Stimulated activated naive B cell treated with anti-CD40 and anti-IgM and Interleukin-4, amounts not matched to agents 10 μg/mL and 1 μg/mL and 100 μg/mL, for 72 hours (primary cell): ENCODE data around the gene SLTM.
"Not testable (repeated sequence)": the region's sequence is repeated elsewhere in the genome, so short reads cannot be mapped to it uniquely, and the experiment has no call there.

Experiments used
- ATAC-seq, 2 donors: fragments of 150-1000 bp; cut with Tn5 transposase; replicated peaks; 2 replicates each; pipeline ENCODE4 v1.10.0; 2021; ENCODE audit warnings: moderate library complexity in 1 of 2
- DNase-seq: peaks from one replicate; pipeline ENCODE4 v3.0.0; 2021
- H3K27ac Mint-ChIP-seq: one replicate; pipeline ENCODE4 v1.8.0; 2022; ENCODE audit warnings: mild to moderate bottlenecking, mixed read lengths
- H3K27me3 Mint-ChIP-seq, 2 donors: one replicate each; pipeline ENCODE4 v1.8.0; 2022; ENCODE audit warnings: mixed read lengths in 2 of 2
- H3K36me3 Mint-ChIP-seq, 2 donors: one replicate each; pipeline ENCODE4 v1.8.0; 2022; ENCODE audit warnings: mixed read lengths in 2 of 2, mild to moderate bottlenecking in 1 of 2
- H3K4me1 Mint-ChIP-seq, 2 donors: one replicate each; pipeline ENCODE4 v1.8.0; 2022; ENCODE audit warnings: mixed read lengths in 2 of 2, mild to moderate bottlenecking in 1 of 2
- H3K4me3 Mint-ChIP-seq, 2 donors: one replicate each; pipeline ENCODE4 v1.8.0; 2022; ENCODE audit warnings: mild to moderate bottlenecking in 2 of 2, mixed read lengths in 2 of 2, moderate library complexity in 1 of 2
- H3K9me3 Mint-ChIP-seq, 2 donors: one replicate each; pipeline ENCODE4 v1.8.0; 2022; ENCODE audit warnings: mixed read lengths in 2 of 2, mild to moderate bottlenecking in 1 of 2

SLTM gene

GRCh38 chr15:58917613-58918129 is 15.8 kb downstream of the SLTM start:
- DNase-seq = not testable (repeated sequence)

GRCh38 chr15:58916962-58917361 is 16.5 kb downstream of the SLTM start:
- no peak overlapping the region for H3K4me3 Mint-ChIP-seq
- ATAC-seq (no peak), DNase-seq (no peak)
- no peaks in the 10 kb centered on the region for H3K9me3 Mint-ChIP-seq
- peaks cover 9 to 12% of the 10 kb centered on the region in 2 donors for H3K4me1 Mint-ChIP-seq
- no peak overlapping the region for H3K27ac Mint-ChIP-seq
- H3K27me3 Mint-ChIP-seq = no peaks in the 10 kb centered on the region
- H3K36me3 Mint-ChIP-seq = peaks cover 13 to 27% of the 10 kb centered on the region in 2 donors

More at GRCh38 chr15:58917613-58918129, 15.8 kb downstream of the SLTM start:
- not testable (repeated sequence) for H3K27me3 Mint-ChIP-seq, ATAC-seq, H3K27ac Mint-ChIP-seq, H3K4me3 Mint-ChIP-seq, H3K9me3 Mint-ChIP-seq
- Mint-ChIP-seq H3K4me1 (peaks cover 9 to 12% of the 10 kb centered on the region in 2 donors), H3K36me3 (peaks cover 13 to 27% of the 10 kb centered on the region in 2 donors)

- Mint-ChIP-seq H3K4me1 (peaks cover 9 to 22% of the 10 kb centered on the region in 2 donors), H3K27ac (no peak overlapping the region), H3K36me3 (peaks cover 27 to 48% of the 10 kb centered on the region in 2 donors), H3K27me3 (no peaks in the 10 kb centered on the region), H3K9me3 (no peaks in the 10 kb centered on the region), H3K4me3 (no peak overlapping the region)
- DNase-seq = no peak
- ATAC-seq = peak; percentile 42 to 60
Observed at GRCh38 chr15:58910456-58910855, 23.0 kb downstream of the SLTM start.

- Mint-ChIP-seq H3K27me3 (no peaks in the 10 kb centered on the region), H3K4me1 (peaks cover 7 to 21% of the 10 kb centered on the region in 2 donors), H3K27ac (peak overlapping the region; percentile 59), H3K36me3 (peaks cover 27 to 47% of the 10 kb centered on the region in 2 donors), H3K9me3 (no peaks in the 10 kb centered on the region), H3K4me3 (no peak overlapping the region)
- DNase-seq = no peak
- no peak for ATAC-seq
Observed at GRCh38 chr15:58909616-58910015, 23.9 kb downstream of the SLTM start.

GRCh38 chr15:58908550-58909309 is 24.7 kb downstream of the SLTM start:
- Mint-ChIP-seq H3K27me3 (no peaks in the 10 kb centered on the region), H3K36me3 (peaks cover 22 to 42% of the 10 kb centered on the region in 2 donors), H3K4me1 (peaks cover 4 to 15% of the 10 kb centered on the region in 2 donors), H3K9me3 (no peaks in the 10 kb centered on the region), H3K4me3 (no peak overlapping the region), H3K27ac (no peak overlapping the region)
- ATAC-seq (no peak), DNase-seq (no peak)

GRCh38 chr15:58900631-58901030 is 32.8 kb downstream of the SLTM start:
- Mint-ChIP-seq H3K36me3 (peaks cover 11 to 22% of the 10 kb centered on the region in 2 donors), H3K4me3 (no peak overlapping the region), H3K9me3 (no peaks in the 10 kb centered on the region), H3K27me3 (no peaks in the 10 kb centered on the region), H3K27ac (no peak overlapping the region), H3K4me1 (peaks cover 0 to 3% of the 10 kb centered on the region in 2 donors)
- ATAC-seq (no peak), DNase-seq (no peak)

GRCh38 chr15:58898150-58898680 is 35.3 kb downstream of the SLTM start:
- H3K4me3 Mint-ChIP-seq = no peak overlapping the region
- no peak for ATAC-seq
- H3K4me1 Mint-ChIP-seq = peaks cover 0 to 3% of the 10 kb centered on the region in 2 donors
- H3K27ac Mint-ChIP-seq = no peak overlapping the region
- peaks cover 23 to 35% of the 10 kb centered on the region in 2 donors for H3K36me3 Mint-ChIP-seq
- no peak for DNase-seq
- no peaks in the 10 kb centered on the region for H3K27me3 Mint-ChIP-seq
- no peaks in the 10 kb centered on the region for H3K9me3 Mint-ChIP-seq

GRCh38 chr15:58889363-58889762 is 44.1 kb downstream of the SLTM start:
- H3K27me3 Mint-ChIP-seq = no peaks in the 10 kb centered on the region
- ATAC-seq = no peak
- peaks cover 48 to 69% of the 10 kb centered on the region in 2 donors for H3K36me3 Mint-ChIP-seq
- DNase-seq = no peak
- no peak overlapping the region for H3K4me3 Mint-ChIP-seq
- H3K9me3 Mint-ChIP-seq = no peaks in the 10 kb centered on the region
- H3K4me1 Mint-ChIP-seq = no peaks in the 10 kb centered on the region
- no peak overlapping the region for H3K27ac Mint-ChIP-seq

- DNase-seq (no peak), ATAC-seq (no peak)
- H3K36me3 Mint-ChIP-seq = peaks cover 55 to 73% of the 10 kb centered on the region in 2 donors
- no peak overlapping the region for H3K4me3 Mint-ChIP-seq
- peaks cover 0 to 2% of the 10 kb centered on the region in 2 donors for H3K4me1 Mint-ChIP-seq
- no peak overlapping the region for H3K27ac Mint-ChIP-seq
- no peaks in the 10 kb centered on the region for H3K27me3 Mint-ChIP-seq
- H3K9me3 Mint-ChIP-seq = no peaks in the 10 kb centered on the region
Observed at GRCh38 chr15:58886921-58887320, 46.6 kb downstream of the SLTM start.

- peaks cover 59 to 80% of the 10 kb centered on the region in 2 donors for H3K36me3 Mint-ChIP-seq
- not testable (repeated sequence) for H3K9me3 Mint-ChIP-seq, H3K4me1 Mint-ChIP-seq, DNase-seq, H3K27me3 Mint-ChIP-seq, H3K4me3 Mint-ChIP-seq, H3K27ac Mint-ChIP-seq, ATAC-seq
Observed at GRCh38 chr15:58883926-58884325, 49.6 kb downstream of the SLTM start.

GRCh38 chr15:58882243-58882642 is 51.2 kb downstream of the SLTM start:
- Mint-ChIP-seq H3K36me3 (peaks cover 56 to 73% of the 10 kb centered on the region in 2 donors), H3K27me3 (no peaks in the 10 kb centered on the region), H3K27ac (peak overlapping the region; percentile 72), H3K4me3 (no peak overlapping the region), H3K4me1 (peaks cover 0 to 2% of the 10 kb centered on the region in 2 donors), H3K9me3 (no peaks in the 10 kb centered on the region)
- ATAC-seq (no peak), DNase-seq (no peak)

GRCh38 chr15:58880320-58880719 is 53.2 kb downstream of the SLTM start:
- no peak for ATAC-seq
- no peak for DNase-seq
- Mint-ChIP-seq H3K27ac (no peak overlapping the region), H3K27me3 (no peaks in the 10 kb centered on the region), H3K4me3 (no peak overlapping the region), H3K9me3 (no peaks in the 10 kb centered on the region), H3K36me3 (peaks cover 51 to 74% of the 10 kb centered on the region in 2 donors), H3K4me1 (peaks cover 0 to 6% of the 10 kb centered on the region in 2 donors)

- Mint-ChIP-seq H3K27me3 (no peaks in the 10 kb centered on the region), H3K36me3 (peaks cover 38 to 66% of the 10 kb centered on the region in 2 donors), H3K9me3 (no peaks in the 10 kb centered on the region)
Observed at GRCh38 chr15:58877999-58878825, 55.3 kb downstream of the SLTM start.

More at GRCh38 chr15:58877999-58878825, 55.3 kb downstream of the SLTM start:
- peaks cover 0 to 7% of the 10 kb centered on the region in 2 donors for H3K4me1 Mint-ChIP-seq
- DNase-seq (no peak), ATAC-seq (no peak)
- H3K27ac Mint-ChIP-seq = no peak overlapping the region
- no peak overlapping the region for H3K4me3 Mint-ChIP-seq
